HEK293T (cell line): ENCODE measurements around the gene TEAD1.

ENCODE experiments used
- CTCF ChIA-PET: fragments of 350-600 bp; formaldehyde crosslinking; extraction: SDS; loops from one replicate; lab custom pipeline; 2021; ENCODE audit warnings: antibody characterized with exemption, inconsistent platforms; lab: Yijun Ruan, JAX
- POLR2A ChIA-PET: fragments of 350-600 bp; formaldehyde crosslinking; extraction: SDS; loops from one replicate; lab custom pipeline; 2020; ENCODE audit warnings: antibody characterized with exemption, inconsistent platforms; lab: Yijun Ruan, JAX
- DNase-seq: peaks from one replicate; pipeline ENCODE4 v3.0.0; 2012; ENCODE audit warnings: mixed read lengths; ENCODE audit errors: extremely low spot score
- ARNT ChIP-seq: fragments of 450-650 bp; IDR thresholded peaks from 2 replicates; pipeline ENCODE4 v1.6.1; 2017; ENCODE audit warnings: mild to moderate bottlenecking
- BHLHE40 ChIP-seq: fragments of 450-650 bp; IDR thresholded peaks from 2 replicates; pipeline ENCODE4 v1.6.1; 2016; ENCODE audit warnings: mild to moderate bottlenecking, moderate library complexity, borderline replicate concordance
- CTBP1 ChIP-seq: fragments of 450-650 bp; IDR thresholded peaks from 2 replicates; pipeline ENCODE4 v1.6.1; 2016; ENCODE audit warnings: borderline replicate concordance
- ELF4 ChIP-seq: fragments of 450-650 bp; IDR thresholded peaks from 2 replicates; pipeline ENCODE4 v1.6.1; 2017; ENCODE audit warnings: antibody characterized with exemption
- FOXA1 ChIP-seq: fragments of 450-650 bp; IDR thresholded peaks from 2 replicates; pipeline ENCODE4 v1.6.1; 2016; ENCODE audit warnings: mild to moderate bottlenecking
- FOXK2 ChIP-seq: fragments of 450-650 bp; IDR thresholded peaks from 2 replicates; pipeline ENCODE4 v1.6.1; 2016; ENCODE audit warnings: mild to moderate bottlenecking
- FOXM1 ChIP-seq: fragments of 450-650 bp; IDR thresholded peaks from 2 replicates; pipeline ENCODE4 v1.6.1; 2017; ENCODE audit warnings: mild to moderate bottlenecking, borderline replicate concordance
- HDGF ChIP-seq: fragments of 450-650 bp; IDR thresholded peaks from 2 replicates; pipeline ENCODE4 v1.6.1; 2017; ENCODE audit warnings: antibody characterized with exemption, borderline replicate concordance
- L3MBTL2 ChIP-seq: fragments of 450-650 bp; conservative IDR thresholded peaks from 2 replicates; pipeline ENCODE4 v1.6.1; 2016; ENCODE audit warnings: mild to moderate bottlenecking
- LEF1 ChIP-seq: fragments of 450-650 bp; IDR thresholded peaks from 2 replicates; pipeline ENCODE4 v1.6.1; 2017; ENCODE audit warnings: mild to moderate bottlenecking, borderline replicate concordance
- NFRKB ChIP-seq: fragments of 450-650 bp; IDR thresholded peaks from 2 replicates; pipeline ENCODE4 v1.6.1; 2016; ENCODE audit warnings: mild to moderate bottlenecking, moderate library complexity
- PKNOX1 ChIP-seq: fragments of 450-650 bp; IDR thresholded peaks from 2 replicates; pipeline ENCODE4 v1.6.1; 2016
- SP1 ChIP-seq: fragments of 450-650 bp; IDR thresholded peaks from 2 replicates; pipeline ENCODE4 v1.6.1; 2017
- SUZ12 ChIP-seq: fragments of 450-650 bp; IDR thresholded peaks from 2 replicates; pipeline ENCODE4 v1.6.1; 2016; ENCODE audit warnings: mild to moderate bottlenecking
- TARDBP ChIP-seq: fragments of 450-650 bp; IDR thresholded peaks from 2 replicates; pipeline ENCODE4 v1.6.1; 2016
- ZNF384 ChIP-seq: fragments of 450-650 bp; IDR thresholded peaks from 2 replicates; pipeline ENCODE4 v1.6.1; 2016

The TEAD1 gene

GRCh38 chr11:12922980-12923507 is 248.8 kb downstream of the TEAD1 start:
- no peak for DNase-seq
- TF ChIP-seq ELF4: no peak
- no peak for TF ChIP-seq ZNF384
- ChIA-PET CTCF (interaction anchor here (1.2 kb wide), 1 partner anchor 9 kb away, joined by 3 read pairs; no protein-coding TSS in a partner anchor), POLR2A (no interaction called here)

- ChIA-PET CTCF (no interaction called here), POLR2A (no interaction called here)
- TF ChIP-seq LEF1 (no peak), ARNT (no peak), PKNOX1 (no peak), BHLHE40 (no peak), SP1 (no peak), ELF4 (no peak), CTBP1 (no peak)
- DNase-seq: no peak
Measured at GRCh38 chr11:12924650-12925049, 250.4 kb downstream of the TEAD1 start.

- ChIA-PET CTCF (no interaction called here), POLR2A (no interaction called here)
- no peak for DNase-seq
- TF ChIP-seq NFRKB (no peak), FOXM1 (no peak), SUZ12 (no peak), ZNF384 (no peak), TARDBP (no peak), BHLHE40 (no peak), FOXK2 (no peak), PKNOX1 (no peak), FOXA1 (no peak), CTBP1 (no peak), SP1 (no peak), HDGF (no peak), L3MBTL2 (no peak), LEF1 (no peak), ARNT (no peak), ELF4 (no peak)
Measured at GRCh38 chr11:12925520-12925919, 251.3 kb downstream of the TEAD1 start.

- DNase-seq: no peak
- ChIA-PET POLR2A (no interaction called here), CTCF (interaction anchor here (1.3 kb wide), 1 partner anchor 13 kb away, joined by 3 read pairs; no protein-coding TSS in a partner anchor)
- TF ChIP-seq FOXA1 (no peak), FOXK2 (no peak), BHLHE40 (no peak), PKNOX1 (no peak), LEF1 (no peak), NFRKB (no peak), CTBP1 (no peak), SP1 (no peak)
Measured at GRCh38 chr11:12927221-12927620, 253.0 kb downstream of the TEAD1 start.

- TF ChIP-seq HDGF: no peak
- TF ChIP-seq NFRKB: no peak
- ChIA-PET CTCF (no interaction called here), POLR2A (no interaction called here)
- no peak for DNase-seq
Measured at GRCh38 chr11:12927886-12928285, 253.7 kb downstream of the TEAD1 start.

- ChIA-PET CTCF (no interaction called here), POLR2A (no interaction called here)
- no peak for DNase-seq
- TF ChIP-seq L3MBTL2 (no peak), PKNOX1 (no peak), ARNT (no peak), ELF4 (no peak), SUZ12 (no peak), FOXK2 (no peak), HDGF (no peak)
Measured at GRCh38 chr11:12930850-12931249, 256.6 kb downstream of the TEAD1 start.

GRCh38 chr11:12932485-12932884 is 258.3 kb downstream of the TEAD1 start:
- ChIA-PET POLR2A (no interaction called here), CTCF (no interaction called here)
- TF ChIP-seq ELF4: no peak
- TF ChIP-seq FOXK2: no peak
- no peak for TF ChIP-seq LEF1
- TF ChIP-seq CTBP1: no peak
- TF ChIP-seq FOXA1: no peak
- no peak for TF ChIP-seq TARDBP
- no peak for TF ChIP-seq NFRKB
- TF ChIP-seq SP1: no peak
- DNase-seq: no peak
